Measurements from ENCODE around the gene LIPH.

LIPH gene

DNA sequence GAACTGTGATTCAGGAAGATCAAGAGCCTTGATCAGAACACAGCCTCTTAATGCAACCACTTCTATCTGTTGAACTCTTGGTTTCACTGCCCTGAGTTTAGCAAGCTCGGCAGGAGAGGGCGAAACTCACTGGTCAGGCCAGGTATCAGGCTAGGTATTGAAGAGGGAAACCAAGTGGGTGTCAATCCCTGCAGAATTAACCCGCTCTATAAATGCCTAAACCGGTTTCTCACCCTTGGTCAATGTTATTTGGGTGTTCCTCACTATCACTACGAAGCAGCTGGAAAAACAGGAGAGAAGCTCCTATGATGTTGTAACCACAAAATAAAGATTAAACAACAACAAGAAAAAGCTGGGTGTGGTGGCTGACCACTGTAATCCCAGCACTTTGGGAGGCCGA is 23.9 kb downstream of the LIPH start:
- no peak for DNase-seq (ENCODE audit: low spot score)
- no peak overlapping the region for H3K27ac ChIP-seq (replicated peaks; ENCODE audit: low read length)

DNA sequence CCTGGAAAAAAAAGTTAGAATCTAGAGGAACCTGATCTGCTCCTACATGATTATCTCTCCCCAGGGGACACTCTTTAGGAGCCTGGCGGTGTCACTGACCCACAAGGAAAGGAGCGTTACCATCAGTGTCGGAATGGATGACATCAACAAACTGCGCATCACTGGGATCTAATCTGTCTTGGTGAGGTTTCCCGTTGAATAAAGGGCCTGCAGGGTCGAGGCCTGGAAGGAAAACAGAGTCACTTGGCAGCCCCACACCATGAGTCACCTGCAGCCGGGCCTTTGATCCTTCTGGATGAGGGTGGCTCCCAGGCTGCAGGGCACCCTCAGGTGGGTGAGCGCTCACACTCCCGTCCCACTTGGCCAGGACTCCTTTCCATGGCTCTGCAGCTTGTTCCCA is 25.0 kb downstream of the LIPH start:
- no peak overlapping the region for H2BK12ac ChIP-seq (ENCODE audit: low read length)
- H3K79me1 ChIP-seq (ENCODE audit: low read depth, low read length) = no peaks in the 10 kb centered on the region
- H2BK120ac ChIP-seq (ENCODE audit: low read depth, low read length) = no peak overlapping the region
- no peaks in the 10 kb centered on the region for H3K4me1 ChIP-seq (ENCODE audit: control insufficient read depth in 2 of 2, insufficient read depth in 1 of 2, low read depth in 1 of 2, low read length in 2 of 2)
- H2BK15ac ChIP-seq (ENCODE audit: low read length) = no peak overlapping the region
- H3K4ac ChIP-seq (ENCODE audit: low read length) = no peak overlapping the region
- H3K9me3 ChIP-seq (replicated peaks in 1 of 2; ENCODE audit: control insufficient read depth in 2 of 2, insufficient read depth in 1 of 2, low read depth in 1 of 2, low read length in 2 of 2) = no peaks in the 10 kb centered on the region
- H3K27ac ChIP-seq (replicated peaks; ENCODE audit: low read length) = no peak overlapping the region
- no peak overlapping the region for H2AK5ac ChIP-seq (ENCODE audit: low read depth, low read length)
- H3K27me3 ChIP-seq (ENCODE audit: control insufficient read depth in 3 of 3, insufficient read depth in 3 of 3, low read depth in 1 of 3, low read length in 3 of 3) = peaks cover 0 to 1% (median 0%) of the 10 kb centered on the region in 3 experiments
- DNase-seq (ENCODE audit: low spot score) = no peak
- no CpG with 5 or more reads among the region's 9 CpGs for WGBS, 2 donors (ENCODE audit: extremely low coverage in 2 of 2, insufficient read length in 2 of 2, insufficient replicate concordance in 1 of 2)
- no peak overlapping the region for H2BK5ac ChIP-seq (ENCODE audit: low read length)
- no peak overlapping the region for H3K18ac ChIP-seq (ENCODE audit: low read length)
- H3K9ac ChIP-seq (ENCODE audit: low read depth, low read length, poor library complexity) = no peak overlapping the region
- H3K14ac ChIP-seq (ENCODE audit: low read length) = no peak overlapping the region
- H4K91ac ChIP-seq (ENCODE audit: low read depth, low read length, poor library complexity) = no peak overlapping the region
- no peak overlapping the region for H3K23ac ChIP-seq (ENCODE audit: low read depth, low read length, poor library complexity)
- no peak overlapping the region for H3K4me3 ChIP-seq (ENCODE audit: low read length in 2 of 2)
- no peak overlapping the region for H2AFZ ChIP-seq (ENCODE audit: low read length)
- H3K4me2 ChIP-seq (ENCODE audit: insufficient read depth, low read length, poor library complexity, severe bottlenecking) = no peak overlapping the region
- no peaks in the 10 kb centered on the region for H3K36me3 ChIP-seq (replicated peaks in 1 of 2; ENCODE audit: control insufficient read depth in 2 of 2, insufficient read depth in 2 of 2, low read length in 2 of 2)
- no peak overlapping the region for H4K8ac ChIP-seq (ENCODE audit: low read depth, low read length)

More for the DNA sequence above, 23.9 kb downstream of the LIPH start:
- no peak overlapping the region for H3K9ac ChIP-seq (ENCODE audit: low read depth, low read length, poor library complexity)
- peaks cover 0 to 2% of the 10 kb centered on the region in 2 donors for H3K4me1 ChIP-seq (ENCODE audit: control insufficient read depth in 2 of 2, insufficient read depth in 1 of 2, low read depth in 1 of 2, low read length in 2 of 2)
- H3K79me1 ChIP-seq (ENCODE audit: low read depth, low read length) = no peaks in the 10 kb centered on the region
- no peak overlapping the region for H4K8ac ChIP-seq (ENCODE audit: low read depth, low read length)
- H4K91ac ChIP-seq (ENCODE audit: low read depth, low read length, poor library complexity) = no peak overlapping the region
- no peaks in the 10 kb centered on the region for H3K36me3 ChIP-seq (replicated peaks in 1 of 2; ENCODE audit: control insufficient read depth in 2 of 2, insufficient read depth in 2 of 2, low read length in 2 of 2)
- no peak overlapping the region for H3K4me3 ChIP-seq (ENCODE audit: low read length in 2 of 2)
- H3K14ac ChIP-seq (ENCODE audit: low read length) = no peak overlapping the region
- H2BK12ac ChIP-seq (ENCODE audit: low read length) = no peak overlapping the region
- H2AK5ac ChIP-seq (ENCODE audit: low read depth, low read length) = no peak overlapping the region
- no peak overlapping the region for H3K4ac ChIP-seq (ENCODE audit: low read length)
- H3K27me3 ChIP-seq (ENCODE audit: control insufficient read depth in 3 of 3, insufficient read depth in 3 of 3, low read depth in 1 of 3, low read length in 3 of 3) = no peaks in the 10 kb centered on the region
- no CpG with 5 or more reads among the region's 6 CpGs for WGBS, 2 donors (ENCODE audit: extremely low coverage in 2 of 2, insufficient read length in 2 of 2, insufficient replicate concordance in 1 of 2)
- no peak overlapping the region for H3K4me2 ChIP-seq (ENCODE audit: insufficient read depth, low read length, poor library complexity, severe bottlenecking)
- H3K18ac ChIP-seq (ENCODE audit: low read length) = no peak overlapping the region
- no peak overlapping the region for H2BK120ac ChIP-seq (ENCODE audit: low read depth, low read length)
- no peak overlapping the region for H2BK15ac ChIP-seq (ENCODE audit: low read length)
- H3K23ac ChIP-seq (ENCODE audit: low read depth, low read length, poor library complexity) = no peak overlapping the region
- H2AFZ ChIP-seq (ENCODE audit: low read length) = no peak overlapping the region
- no peaks in the 10 kb centered on the region for H3K9me3 ChIP-seq (replicated peaks in 1 of 2; ENCODE audit: control insufficient read depth in 2 of 2, insufficient read depth in 1 of 2, low read depth in 1 of 2, low read length in 2 of 2)
- no peak overlapping the region for H2BK5ac ChIP-seq (ENCODE audit: low read length)

DNA sequence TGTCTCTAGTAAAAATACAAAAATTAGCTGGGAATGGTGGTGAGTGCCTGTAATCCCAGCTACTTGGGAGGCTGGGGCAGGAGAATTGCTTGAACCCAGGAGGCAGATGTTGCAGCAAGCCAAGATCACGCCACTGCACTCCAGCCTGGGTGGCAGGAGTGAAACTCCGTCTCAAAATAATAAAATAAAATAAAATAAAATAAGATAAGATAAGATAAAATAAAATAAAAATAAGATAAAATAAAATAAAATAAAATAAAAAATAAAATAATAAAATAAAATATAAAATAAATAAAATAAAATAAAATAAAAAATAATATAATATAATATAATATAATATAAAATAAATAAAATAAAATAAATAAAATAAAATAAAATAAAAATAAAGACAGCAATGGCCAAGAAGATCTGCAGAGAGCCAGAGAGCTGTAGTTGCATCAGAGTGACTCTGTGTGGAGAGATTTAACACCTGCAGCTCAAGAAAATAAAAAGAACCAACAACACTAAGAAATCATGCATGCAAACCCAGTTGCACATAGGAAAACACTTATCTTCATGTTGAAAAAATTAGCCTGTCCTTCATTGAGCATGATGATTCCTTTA is 25.9 kb downstream of the LIPH start:
- Histone ChIP-seq H2BK15ac (ENCODE audit: low read length) (no peak overlapping the region), H4K91ac (ENCODE audit: low read depth, low read length, poor library complexity) (no peak overlapping the region), H3K36me3 (replicated peaks in 1 of 2; ENCODE audit: control insufficient read depth in 2 of 2, insufficient read depth in 2 of 2, low read length in 2 of 2) (no peaks in the 10 kb centered on the region), H4K8ac (ENCODE audit: low read depth, low read length) (no peak overlapping the region), H3K18ac (ENCODE audit: low read length) (no peak overlapping the region), H2BK12ac (ENCODE audit: low read length) (no peak overlapping the region), H3K79me1 (ENCODE audit: low read depth, low read length) (no peaks in the 10 kb centered on the region), H3K4ac (ENCODE audit: low read length) (no peak overlapping the region), H2BK5ac (ENCODE audit: low read length) (no peak overlapping the region), H3K9ac (ENCODE audit: low read depth, low read length, poor library complexity) (no peak overlapping the region), H3K4me1 (ENCODE audit: control insufficient read depth in 2 of 2, insufficient read depth in 1 of 2, low read depth in 1 of 2, low read length in 2 of 2) (no peaks in the 10 kb centered on the region), H2BK120ac (ENCODE audit: low read depth, low read length) (no peak overlapping the region), H3K9me3 (replicated peaks in 1 of 2; ENCODE audit: control insufficient read depth in 2 of 2, insufficient read depth in 1 of 2, low read depth in 1 of 2, low read length in 2 of 2) (no peaks in the 10 kb centered on the region), H3K4me2 (ENCODE audit: insufficient read depth, low read length, poor library complexity, severe bottlenecking) (no peak overlapping the region), H2AK5ac (ENCODE audit: low read depth, low read length) (no peak overlapping the region), H3K4me3 (ENCODE audit: low read length in 2 of 2) (no peak overlapping the region), H3K27ac (replicated peaks; ENCODE audit: low read length) (no peak overlapping the region), H2AFZ (ENCODE audit: low read length) (no peak overlapping the region), H3K23ac (ENCODE audit: low read depth, low read length, poor library complexity) (no peak overlapping the region), H3K14ac (ENCODE audit: low read length) (no peak overlapping the region), H3K27me3 (ENCODE audit: control insufficient read depth in 3 of 3, insufficient read depth in 3 of 3, low read depth in 1 of 3, low read length in 3 of 3) (peaks cover 0 to 3% (median 2%) of the 10 kb centered on the region in 3 experiments)
- no peak for DNase-seq (ENCODE audit: low spot score)
- WGBS, 2 donors (ENCODE audit: extremely low coverage in 2 of 2, insufficient read length in 2 of 2, insufficient replicate concordance in 1 of 2) = no CpG with 5 or more reads among the region's 2 CpGs

DNA sequence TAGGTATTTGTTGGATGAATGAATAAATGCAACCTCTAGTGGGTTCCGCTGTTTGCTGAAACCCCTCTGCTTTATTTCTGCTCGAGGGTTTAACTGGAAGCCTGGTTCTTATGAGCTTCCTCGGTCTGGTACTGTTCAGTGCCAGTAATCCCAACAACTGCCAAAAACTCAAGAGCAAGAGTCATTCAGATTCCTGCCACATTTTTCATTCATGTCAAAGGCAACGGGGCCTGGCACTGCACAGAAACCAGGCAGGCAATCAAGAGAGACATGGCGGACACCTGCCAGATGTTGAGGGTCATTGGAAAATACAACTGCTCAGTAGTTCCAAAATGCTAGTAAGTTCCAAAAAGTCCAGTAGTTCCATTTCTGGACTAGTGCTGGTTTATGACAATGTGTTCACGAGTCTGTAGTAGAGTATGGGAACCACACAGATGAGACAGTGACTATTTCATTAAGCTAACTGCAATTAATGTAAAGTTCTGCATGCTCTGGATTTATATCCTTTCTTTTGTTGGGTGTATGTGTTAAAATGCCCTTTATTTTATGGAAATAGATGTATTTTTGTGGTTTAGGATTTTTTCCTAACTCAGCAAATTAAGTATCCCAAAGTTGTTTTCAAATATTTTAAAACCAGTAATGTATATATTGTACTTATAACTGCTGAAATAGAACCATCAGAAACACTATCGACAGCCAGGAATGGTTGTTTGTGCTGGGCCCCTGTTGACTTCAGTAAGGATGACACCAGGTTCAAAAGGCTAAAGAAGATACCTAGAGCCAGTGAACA is 30.8 kb downstream of the LIPH start:
- Histone ChIP-seq H4K91ac (ENCODE audit: low read depth, low read length, poor library complexity) (no peak overlapping the region), H3K36me3 (replicated peaks in 1 of 2; ENCODE audit: control insufficient read depth in 2 of 2, insufficient read depth in 2 of 2, low read length in 2 of 2) (no peaks in the 10 kb centered on the region), H3K14ac (ENCODE audit: low read length) (no peak overlapping the region), H3K18ac (ENCODE audit: low read length) (no peak overlapping the region), H2AK5ac (ENCODE audit: low read depth, low read length) (no peak overlapping the region), H3K27ac (replicated peaks; ENCODE audit: low read length) (no peak overlapping the region), H2BK120ac (ENCODE audit: low read depth, low read length) (no peak overlapping the region), H3K27me3 (ENCODE audit: control insufficient read depth in 3 of 3, insufficient read depth in 3 of 3, low read depth in 1 of 3, low read length in 3 of 3) (peaks cover 0 to 3% (median 2%) of the 10 kb centered on the region in 3 experiments), H2BK5ac (ENCODE audit: low read length) (no peak overlapping the region), H2BK15ac (ENCODE audit: low read length) (no peak overlapping the region), H3K4me2 (ENCODE audit: insufficient read depth, low read length, poor library complexity, severe bottlenecking) (no peak overlapping the region), H3K4ac (ENCODE audit: low read length) (no peak overlapping the region), H4K8ac (ENCODE audit: low read depth, low read length) (no peak overlapping the region), H3K9ac (ENCODE audit: low read depth, low read length, poor library complexity) (no peak overlapping the region), H2AFZ (ENCODE audit: low read length) (no peak overlapping the region), H3K79me1 (ENCODE audit: low read depth, low read length) (no peaks in the 10 kb centered on the region), H3K9me3 (replicated peaks in 1 of 2; ENCODE audit: control insufficient read depth in 2 of 2, insufficient read depth in 1 of 2, low read depth in 1 of 2, low read length in 2 of 2) (no peaks in the 10 kb centered on the region), H2BK12ac (ENCODE audit: low read length) (no peak overlapping the region), H3K4me3 (ENCODE audit: low read length in 2 of 2) (no peak overlapping the region), H3K4me1 (ENCODE audit: control insufficient read depth in 2 of 2, insufficient read depth in 1 of 2, low read depth in 1 of 2, low read length in 2 of 2) (no peaks in the 10 kb centered on the region), H3K23ac (ENCODE audit: low read depth, low read length, poor library complexity) (no peak overlapping the region)
- WGBS, 2 donors (ENCODE audit: extremely low coverage in 2 of 2, insufficient read length in 2 of 2, insufficient replicate concordance in 1 of 2) = no CpG with 5 or more reads among the region's 7 CpGs
- no peak for DNase-seq (ENCODE audit: low spot score)

Measured in neuronal stem cell (in vitro differentiated cells).